Measurements from ENCODE around the gene C16orf54. TPM values are rescaled to one million over a fixed set of nuclear protein-coding genes. Genes with fewer than 3 reads are reported as not detected.
"Not testable (repeated sequence)": the region's sequence is repeated elsewhere in the genome, so short reads cannot be mapped to it uniquely, and the experiment has no call there.

C16orf54 gene
- total RNA-seq, 2 donors from 2014 or later, result 0.33 to 0.52 TPM

DNA sequence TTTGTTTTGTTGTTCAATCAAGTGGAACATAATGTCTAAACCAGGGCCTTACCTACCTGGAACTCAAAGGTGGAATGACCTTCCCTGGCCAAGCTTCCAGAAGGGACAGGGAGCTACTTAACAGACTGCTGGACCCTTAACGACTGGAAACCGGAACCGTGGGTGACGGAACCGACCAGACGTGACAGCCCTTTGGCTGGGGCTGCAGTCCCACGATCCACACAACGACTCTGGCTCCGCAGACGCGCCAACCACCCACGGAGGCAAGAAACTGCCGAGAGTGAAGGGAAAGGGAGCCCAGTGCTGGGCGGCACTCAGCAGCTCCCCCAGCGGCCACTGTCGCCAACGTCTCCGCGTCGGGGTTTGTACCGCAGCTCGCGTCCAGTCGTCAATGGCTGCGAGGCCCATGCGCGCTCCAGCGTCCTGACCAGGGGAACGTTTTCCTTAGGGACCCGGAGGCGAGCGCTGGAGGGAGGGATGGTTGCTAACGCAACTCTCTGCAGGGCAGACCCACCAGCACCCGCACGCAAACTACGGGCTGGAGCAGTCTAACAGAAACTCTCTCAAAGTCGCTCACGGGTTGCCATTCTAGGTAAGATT is 39.2 kb upstream of the C16orf54 start:
- H3K4me1 ChIP-seq, result peaks cover 19% of the 10 kb centered on the region
- H3K36me3 ChIP-seq (replicated peaks in 1 of 2; ENCODE audit: insufficient read depth in 1 of 2, low read depth in 2 of 2), result no peaks in the 10 kb centered on the region
- no peak overlapping the region for H3K4me3 ChIP-seq
- intact Hi-C loops (cut with DNase I), result no loop called here
- peak; percentile 91 for ATAC-seq
- peak; percentile 70 to 80 (median 74) for DNase-seq
- no peaks in the 10 kb centered on the region for H3K9me3 ChIP-seq
- no peak overlapping the region for H3K27ac ChIP-seq
- TF ChIP-seq CTCF (IDR thresholded peaks at IDR 0.05), result peak; percentile 64 to 85 (median 77)
- TF ChIP-seq POLR2A (IDR thresholded peaks at IDR 0.05), result peak in 1 of 3 donors; percentile 25
- 14 to 16% methylated on average over 26 to 35 of the region's 38 CpGs for WGBS, 2 donors
- no peaks in the 10 kb centered on the region for H3K27me3 ChIP-seq

- Histone ChIP-seq H3K9me3 (no peaks in the 10 kb centered on the region), H3K36me3 (replicated peaks in 1 of 2; ENCODE audit: insufficient read depth in 1 of 2, low read depth in 2 of 2) (no peaks in the 10 kb centered on the region), H3K4me1 (peaks cover 18% of the 10 kb centered on the region), H3K27ac (no peak overlapping the region), H3K4me3 (no peak overlapping the region), H3K27me3 (no peaks in the 10 kb centered on the region)
- intact Hi-C loops (cut with DNase I), result no loop called here
- TF ChIP-seq CTCF (IDR thresholded peaks at IDR 0.05), result no peak
- TF ChIP-seq POLR2A (IDR thresholded peaks at IDR 0.05), result no peak
- no peak for DNase-seq
- WGBS, 2 donors, result 92 to 93% methylated on average over 2 of the region's 2 CpGs
- ATAC-seq, result no peak
Measured at GRCh38 chr16:29784157-29784556, 38.4 kb upstream of the C16orf54 start.

DNA sequence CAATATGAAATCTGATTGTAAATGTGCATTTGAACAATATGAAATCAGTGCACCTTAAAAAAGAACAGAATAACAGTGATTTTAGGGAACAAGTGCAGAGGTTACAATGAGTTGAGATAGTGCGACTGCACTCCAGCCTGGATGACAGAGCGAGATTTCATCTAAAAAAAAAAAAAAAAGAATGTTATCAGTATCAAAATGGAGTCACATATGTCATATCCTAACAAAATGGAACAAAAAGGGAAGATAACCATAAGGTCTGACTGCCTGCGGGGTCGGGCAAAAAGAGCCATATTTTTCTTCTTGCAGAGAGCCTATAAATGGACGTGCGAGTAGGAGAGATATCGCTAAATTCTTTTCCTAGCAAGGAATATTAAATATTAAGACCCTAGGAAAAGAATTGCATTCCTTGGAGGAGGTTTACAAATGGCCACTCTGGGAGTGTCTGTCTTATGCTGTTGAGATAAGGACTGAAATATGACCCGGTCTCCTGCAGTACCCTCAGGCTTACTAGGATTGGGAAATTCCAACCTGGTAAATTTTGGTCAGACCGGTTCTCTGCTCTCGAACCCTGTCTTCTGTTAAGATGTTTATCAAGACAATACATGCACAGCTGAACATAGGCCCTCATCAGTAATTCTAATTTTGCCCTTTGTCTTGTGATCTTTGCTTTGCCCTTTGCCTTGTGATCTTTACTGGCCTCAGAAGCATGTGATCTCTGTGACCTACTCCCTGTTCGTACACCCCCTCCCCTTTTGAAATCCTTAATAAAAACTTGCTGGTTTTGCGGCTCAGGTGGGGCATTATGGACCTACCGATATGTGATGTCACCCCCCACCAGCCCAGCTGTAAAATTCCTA is 37.5 kb upstream of the C16orf54 start:
- 76 to 81% methylated on average over 13 of the region's 13 CpGs for WGBS, 2 donors
- H3K4me3 ChIP-seq; H3K27ac ChIP-seq; ATAC-seq; H3K9me3 ChIP-seq; H3K27me3 ChIP-seq; DNase-seq; intact Hi-C loops (cut with DNase I); H3K36me3 ChIP-seq (replicated peaks in 1 of 2; ENCODE audit: insufficient read depth in 1 of 2, low read depth in 2 of 2): not testable (repeated sequence)
- peaks cover 26% of the 10 kb centered on the region for H3K4me1 ChIP-seq

- ATAC-seq (no peak), DNase-seq (peak in 1 of 4 donors; percentile 22)
- Histone ChIP-seq H3K27me3 (no peaks in the 10 kb centered on the region), H3K4me3 (no peak overlapping the region), H3K36me3 (replicated peaks in 1 of 2; ENCODE audit: insufficient read depth in 1 of 2, low read depth in 2 of 2) (no peaks in the 10 kb centered on the region), H3K4me1 (peaks cover 27% of the 10 kb centered on the region), H3K27ac (no peak overlapping the region), H3K9me3 (no peaks in the 10 kb centered on the region)
- intact Hi-C loops (cut with DNase I), result no loop called here
- WGBS, 2 donors, result 55 to 84% methylated on average over 9 to 10 of the region's 10 CpGs
- TF ChIP-seq CTCF (IDR thresholded peaks at IDR 0.05), result no peak
- TF ChIP-seq POLR2A (IDR thresholded peaks at IDR 0.05), result no peak
Measured at GRCh38 chr16:29779474-29779873, 33.7 kb upstream of the C16orf54 start.

DNA sequence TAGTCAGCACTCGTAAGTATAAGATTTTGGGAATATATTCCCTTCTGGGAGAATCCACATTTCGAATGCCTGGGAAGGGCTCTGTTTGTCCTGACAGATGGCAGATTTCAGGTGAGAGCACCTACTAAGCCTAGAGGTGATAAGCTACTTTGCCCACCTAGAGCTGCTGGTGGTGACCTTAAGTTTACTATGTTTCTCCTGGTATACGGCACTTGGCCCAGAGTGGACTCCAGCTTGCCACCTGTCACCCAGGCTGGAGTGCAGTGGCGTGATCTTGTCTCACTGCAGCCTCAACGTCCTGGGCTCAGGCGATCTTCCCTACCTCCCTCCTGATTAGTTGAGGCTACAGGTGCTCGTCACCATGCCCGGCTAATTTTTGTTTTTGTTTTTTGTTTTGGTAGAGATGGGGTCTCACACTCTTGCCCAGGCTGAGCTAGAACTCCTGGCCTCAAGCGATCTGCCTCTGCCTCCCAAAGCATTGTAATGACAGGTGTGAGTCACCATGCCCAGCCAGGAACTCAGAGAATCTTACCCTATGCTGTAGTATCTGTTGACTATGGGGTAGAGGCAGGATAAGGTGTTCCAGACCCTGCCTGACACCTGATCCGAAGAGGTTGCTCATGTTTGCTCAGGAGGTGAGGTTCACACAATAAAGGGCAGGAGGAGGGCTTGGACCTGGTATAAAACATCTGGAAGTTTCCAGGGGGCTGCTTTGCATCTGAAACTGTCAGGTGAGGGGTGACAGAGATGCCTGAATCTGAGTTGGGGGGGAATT is 32.0 kb upstream of the C16orf54 start, which contains the start of gene ZG16:
TSS of gene ZG16 (plus strand) at position 681 of the 775 bp plus-strand sequence. CDS start 1,011 bp downstream, outside the sequence.
- Histone ChIP-seq H3K36me3 (replicated peaks in 1 of 2; ENCODE audit: insufficient read depth in 1 of 2, low read depth in 2 of 2) (no peaks in the 10 kb centered on the region), H3K9me3 (no peaks in the 10 kb centered on the region), H3K27me3 (no peaks in the 10 kb centered on the region), H3K27ac (peak within 1 kb of the TSS in 1 of 4 donors; percentile 37), H3K4me3 (no peak within 1 kb of the TSS), H3K4me1 (peaks cover 27% of the 10 kb centered on the region)
- intact Hi-C loops (cut with DNase I), result no loop called here
- ATAC-seq (peak; percentile 88), DNase-seq (peak; percentile 30 to 57 (median 54))
- TF ChIP-seq CTCF (IDR thresholded peaks at IDR 0.05) (no peak), POLR2A (IDR thresholded peaks at IDR 0.05) (no peak)
- WGBS, 2 donors, result 65 to 80% methylated on average over 9 to 10 of the region's 10 CpGs

Measured in body of pancreas (tissue), 4 donors.